ENCODE results near the gene MYH9.

The MYH9 gene

DNA sequence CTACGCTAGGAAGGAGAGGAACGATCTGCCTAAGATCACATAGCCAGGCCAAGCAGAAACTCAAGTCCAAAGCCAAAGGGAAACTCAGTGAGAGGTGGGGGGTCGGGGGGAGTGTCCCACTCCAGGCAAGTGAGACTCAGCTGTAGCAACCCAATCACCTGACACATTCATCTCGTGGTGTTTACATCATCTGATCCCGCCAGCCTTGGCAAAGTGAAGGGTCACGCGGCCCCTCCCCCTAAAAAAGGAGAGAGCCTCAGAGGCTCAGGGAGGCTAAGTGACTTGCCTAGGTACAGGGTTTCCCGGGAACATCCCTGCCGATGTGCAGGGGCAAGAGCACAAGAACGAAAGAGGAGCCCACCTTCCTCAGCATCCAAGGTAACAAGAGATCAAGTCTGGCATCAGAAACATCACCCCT lies 21.5 kb downstream of the MYH9 start:
- no peak for DNase-seq

DNA sequence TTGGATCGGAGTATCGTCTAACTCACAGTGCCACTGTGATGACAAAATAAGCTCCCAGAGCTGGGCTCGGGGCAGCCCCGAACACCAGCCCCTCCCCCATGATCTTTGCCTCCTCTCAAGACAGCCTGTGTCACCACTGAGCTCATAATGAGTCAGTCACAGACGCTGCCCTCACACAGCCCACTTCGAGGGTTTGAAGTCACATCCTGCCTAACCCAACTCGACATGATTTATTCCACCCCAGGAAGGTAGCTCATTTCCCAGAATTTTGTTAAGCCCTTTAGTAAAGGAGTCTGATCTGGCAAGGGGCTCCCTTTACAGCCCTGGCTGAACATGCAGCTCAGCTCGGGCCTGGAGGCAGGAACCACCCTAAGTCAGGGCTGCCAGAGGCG lies 22.8 kb downstream of the MYH9 start:
- DNase-seq: peak; percentile 92

DNA sequence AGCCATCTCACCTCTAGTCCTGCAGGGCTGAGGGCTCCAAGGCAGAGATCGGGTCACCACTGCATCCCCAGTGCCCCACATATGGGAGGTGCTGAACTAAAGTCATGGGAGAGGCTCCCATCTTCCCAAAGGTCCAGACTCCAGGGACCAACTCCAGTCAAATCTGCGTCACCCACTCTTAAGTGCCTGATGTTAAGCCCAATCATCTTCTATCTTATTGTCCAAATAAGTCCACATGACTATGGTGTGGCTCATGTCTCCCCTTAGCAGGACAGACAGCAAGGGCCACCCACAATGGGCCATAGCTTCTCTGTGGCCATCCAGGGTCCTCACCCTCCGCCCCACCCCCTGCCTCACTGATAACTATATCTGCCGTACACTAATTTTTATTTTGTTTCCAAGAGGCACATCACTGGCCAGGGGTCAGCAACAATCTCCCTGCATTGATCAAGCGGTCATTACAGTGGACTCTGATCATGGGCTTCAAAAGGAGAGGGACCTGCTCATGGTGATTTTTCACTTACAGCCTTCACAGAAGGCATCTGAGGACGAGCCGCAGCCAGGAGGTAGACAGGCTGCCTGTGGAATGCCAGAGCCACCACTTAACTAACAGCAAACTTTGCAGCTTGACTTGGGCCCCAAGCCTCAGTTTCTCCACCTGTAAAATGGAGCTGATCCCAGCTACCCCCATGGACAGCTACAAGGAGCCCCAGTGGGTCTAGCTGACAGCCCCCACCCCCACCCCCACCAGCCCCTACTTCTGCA lies 23.3 kb downstream of the MYH9 start:
- DNase-seq: no peak

DNA sequence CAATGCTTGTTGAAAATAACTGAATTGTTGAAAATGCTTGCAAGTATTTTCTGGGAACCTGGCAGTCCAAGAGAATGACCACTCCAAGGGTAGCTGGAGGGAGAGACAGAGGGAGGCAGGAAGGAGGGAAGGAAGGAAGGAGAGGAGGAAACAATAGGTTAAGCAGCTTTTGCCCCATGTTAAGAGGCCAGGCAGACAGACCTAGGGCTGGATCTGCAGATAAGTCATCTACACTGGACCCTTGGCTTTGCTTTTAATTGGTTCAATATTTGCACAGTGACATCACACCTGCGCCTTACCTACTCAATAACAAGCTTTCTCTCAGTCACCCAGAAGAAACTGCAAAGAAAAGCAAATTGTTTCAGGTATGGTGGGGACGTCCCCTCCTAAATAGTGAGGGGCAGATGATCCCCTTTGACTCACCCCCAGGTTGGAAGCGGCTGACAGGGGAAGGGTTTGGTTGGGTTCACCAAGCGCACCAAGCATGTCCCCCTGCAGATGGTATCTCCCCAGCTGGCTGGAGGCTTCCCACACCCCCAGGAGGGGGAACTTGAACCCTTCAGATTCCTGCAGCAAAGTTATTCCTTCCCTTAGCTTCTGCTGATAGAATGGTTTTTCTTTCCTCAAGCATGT lies 24.3 kb downstream of the MYH9 start:
- no peak for DNase-seq

DNA sequence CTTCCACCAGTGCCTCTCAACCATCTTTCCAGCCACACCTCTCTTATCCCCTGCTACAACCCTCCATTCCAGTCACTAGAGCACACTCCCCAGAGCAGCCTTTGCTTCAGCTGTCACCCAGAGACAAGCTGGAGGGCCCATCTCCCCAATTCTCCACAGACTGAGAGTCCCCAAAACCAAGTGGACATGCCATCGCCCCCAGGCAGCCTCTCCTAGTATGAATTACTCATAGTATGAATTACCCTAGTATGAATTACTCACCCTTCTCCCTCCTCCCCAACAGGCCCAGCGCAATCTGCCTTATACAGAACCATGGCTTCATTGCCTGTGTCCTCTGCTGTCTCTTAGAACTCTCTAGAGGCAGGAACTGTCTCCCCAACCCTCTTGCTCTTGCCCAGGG lies 24.8 kb downstream of the MYH9 start:
- no peak for DNase-seq

DNA sequence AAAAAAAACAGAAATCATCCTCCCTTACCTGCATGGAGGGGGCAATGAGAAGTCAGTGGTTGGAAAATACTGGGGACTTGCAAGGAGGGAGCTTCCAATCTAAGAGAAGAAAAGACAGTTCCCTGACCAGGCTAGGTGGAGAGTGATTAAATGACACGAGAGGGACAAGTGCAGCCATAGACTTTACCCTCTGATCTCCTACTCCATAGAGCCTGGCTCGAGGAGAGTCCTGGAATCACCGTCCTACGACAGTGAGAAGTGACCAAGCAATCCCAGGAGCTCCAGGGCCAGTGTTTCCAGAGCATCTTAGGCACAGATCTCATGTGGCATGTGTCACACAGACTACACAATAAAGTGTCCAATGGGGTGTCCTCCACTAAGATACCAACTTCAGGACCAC lies 25.7 kb downstream of the MYH9 start:
- DNase-seq: no peak

DNA sequence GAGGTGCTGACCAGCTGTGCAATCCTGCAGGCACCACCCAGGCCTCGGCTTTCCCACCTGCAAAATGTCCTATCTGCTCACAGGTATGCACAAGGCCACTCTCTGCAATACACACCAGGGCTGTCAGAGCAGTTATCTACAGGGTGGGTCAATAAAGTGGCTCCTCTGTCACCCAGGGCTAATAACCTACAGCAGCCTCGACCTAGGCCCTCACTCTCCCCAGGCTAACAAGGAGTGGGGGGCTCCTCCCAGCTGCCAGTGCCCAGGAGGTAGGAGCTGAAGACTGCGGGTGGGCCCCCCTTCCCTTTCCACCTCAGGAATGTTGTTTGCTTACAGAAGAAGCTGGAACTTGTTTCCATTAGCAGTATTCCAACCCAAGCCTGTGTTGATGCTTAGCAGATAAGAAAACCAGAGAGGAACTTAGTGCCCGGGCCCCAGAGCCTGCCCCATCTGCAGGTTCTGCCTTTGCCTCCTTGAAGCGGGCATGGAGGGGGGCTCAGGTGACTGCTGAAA lies 26.8 kb downstream of the MYH9 start:
- no peak for DNase-seq

DNA sequence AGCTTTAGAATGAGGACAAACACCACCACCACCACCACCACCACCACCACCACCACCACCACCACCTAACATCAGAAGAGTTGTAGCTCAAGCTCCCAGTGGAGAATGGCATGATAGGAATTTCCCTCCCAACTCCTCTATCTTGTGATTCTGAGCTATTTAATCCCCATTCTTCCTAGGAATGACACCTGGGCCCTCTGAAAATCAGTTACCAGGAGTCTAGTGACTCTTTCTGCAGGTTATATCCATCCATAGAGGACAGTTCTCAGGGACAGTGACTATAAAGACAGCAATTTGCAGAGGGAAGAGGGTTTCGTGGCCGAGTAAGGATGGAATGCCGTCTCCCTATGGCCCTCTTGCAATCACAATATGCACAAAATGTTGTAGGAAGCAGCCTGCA lies 27.8 kb downstream of the MYH9 start:
- no peak for DNase-seq

DNA sequence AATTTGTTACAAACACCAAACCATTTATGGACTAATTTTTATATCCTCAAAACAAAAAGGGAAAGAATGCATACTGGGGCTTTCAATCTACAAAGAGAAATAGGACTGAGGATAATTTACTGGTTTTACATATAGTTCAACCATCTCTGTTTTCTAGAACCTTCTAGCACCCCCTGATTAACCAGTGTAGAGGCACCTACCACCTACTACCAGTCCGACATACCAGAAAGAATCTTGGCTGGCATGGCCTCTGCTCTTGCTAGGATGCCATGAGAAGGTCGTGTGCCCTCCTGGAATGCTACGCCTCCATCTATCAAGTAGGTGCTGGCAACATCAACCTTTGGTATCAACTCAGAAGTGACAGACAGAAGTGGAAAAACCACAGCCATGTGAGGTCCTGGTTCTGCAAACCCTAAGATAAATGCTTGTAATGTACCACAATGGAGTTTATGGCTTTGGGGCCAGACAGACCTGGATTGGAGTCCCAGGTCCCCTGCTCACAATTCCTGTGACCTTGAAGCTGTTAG lies 28.2 kb downstream of the MYH9 start:
- DNase-seq: no peak

DNA sequence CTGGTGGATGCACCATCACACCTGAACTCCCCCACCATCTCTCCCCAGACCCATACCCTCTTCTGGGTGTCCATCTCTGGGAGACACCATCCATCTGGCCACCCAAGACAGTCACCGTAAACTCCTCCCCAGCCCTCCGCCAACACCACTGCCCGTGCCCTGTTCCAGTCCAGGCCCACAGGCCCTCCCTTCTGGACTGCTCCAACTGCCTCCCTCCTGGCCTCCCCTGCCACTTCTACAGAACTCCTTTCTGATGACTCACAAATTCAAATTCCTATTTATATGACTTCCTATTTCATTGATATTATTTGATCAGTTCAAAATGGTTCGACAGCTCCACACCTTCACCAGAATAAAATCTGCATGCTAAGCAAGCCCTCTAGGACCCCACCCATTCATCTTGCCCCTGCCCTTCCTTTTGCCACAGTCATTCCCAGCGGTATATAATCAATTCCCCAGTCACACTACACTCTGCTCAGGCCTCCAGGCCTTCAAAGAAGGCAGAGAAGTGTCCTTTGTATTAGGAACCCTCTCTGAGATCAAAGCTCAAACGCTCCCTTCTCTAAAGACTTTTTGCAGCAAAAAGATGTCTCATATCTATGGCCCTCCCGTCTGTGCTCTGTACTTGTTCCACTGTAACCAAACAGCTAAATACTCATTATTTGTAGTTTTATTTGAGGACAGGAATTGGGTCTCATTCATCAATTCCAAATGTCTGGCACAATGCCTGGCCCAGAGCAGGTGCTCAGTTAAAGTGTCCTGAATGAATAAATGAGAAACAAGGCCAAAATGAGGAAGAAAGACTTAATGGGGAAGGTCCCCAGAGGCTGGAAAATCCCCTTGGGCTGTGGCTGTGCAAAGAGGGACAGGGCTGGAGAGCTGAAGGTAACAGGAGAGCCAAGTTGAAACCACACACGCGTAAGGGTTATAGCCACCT lies 29.0 kb downstream of the MYH9 start:
- no peak for DNase-seq

DNA sequence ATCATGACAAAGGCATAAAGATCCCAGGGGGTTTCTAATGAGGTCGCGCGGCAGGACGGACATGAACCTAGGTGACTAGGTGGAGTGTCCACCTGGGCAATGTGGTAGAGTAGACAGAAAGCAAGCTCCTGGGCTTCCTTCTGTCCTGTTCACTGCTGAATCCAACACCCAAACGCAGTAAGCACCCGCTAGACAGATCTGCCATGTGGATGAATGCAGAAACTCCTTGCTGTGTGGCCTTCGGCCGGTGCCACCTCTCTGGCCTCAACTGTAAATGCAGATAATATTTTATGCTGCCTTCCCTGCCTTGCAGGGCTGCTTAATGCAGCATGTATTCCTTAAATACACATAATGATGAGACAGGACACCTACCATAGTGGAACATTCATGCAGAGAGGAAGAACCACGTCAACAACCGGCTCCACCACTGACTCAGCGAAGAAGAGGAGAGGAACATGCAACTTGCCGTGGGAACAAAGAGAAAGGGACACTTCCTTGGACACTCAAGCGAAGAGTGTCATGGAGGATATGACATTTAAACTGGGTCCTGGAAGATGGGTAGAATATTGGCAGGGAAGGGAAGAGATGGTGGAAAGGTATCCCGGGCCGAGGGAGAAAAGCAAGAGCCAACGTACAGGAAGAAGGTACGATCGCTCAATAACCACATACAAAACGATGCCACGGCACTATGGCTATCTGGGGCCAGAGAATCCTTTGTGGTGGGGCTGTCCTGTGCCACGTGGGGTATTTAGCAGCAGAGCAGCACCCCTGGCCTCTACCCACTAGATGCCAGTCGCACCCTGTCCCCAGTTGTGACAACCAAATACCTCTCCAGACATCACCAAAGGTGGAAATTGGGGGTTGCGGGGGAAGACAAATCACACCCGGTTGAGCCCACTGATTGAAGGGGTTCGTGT lies 30.8 kb downstream of the MYH9 start:
- DNase-seq: peak; percentile 72

DNA sequence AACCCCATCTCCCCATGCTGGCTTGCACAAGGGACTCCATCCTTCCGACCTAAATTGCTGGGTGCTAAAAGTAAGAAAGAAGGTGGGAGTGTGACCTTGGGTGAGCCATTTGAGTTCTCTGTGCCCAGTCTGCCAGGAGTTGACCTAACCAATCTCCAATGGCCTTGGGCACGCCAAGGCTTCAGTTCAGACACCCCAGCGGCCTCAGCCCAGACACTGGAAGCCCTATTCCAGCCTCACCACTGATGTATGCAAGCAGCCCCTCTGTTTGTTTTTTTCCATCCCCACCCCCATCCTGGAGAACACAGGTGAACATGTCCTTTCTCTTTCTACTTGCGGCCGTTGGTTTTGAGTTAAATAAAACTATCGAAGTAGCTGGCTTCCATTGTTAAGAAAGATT lies 31.9 kb downstream of the MYH9 start:
- DNase-seq: no peak

DNA sequence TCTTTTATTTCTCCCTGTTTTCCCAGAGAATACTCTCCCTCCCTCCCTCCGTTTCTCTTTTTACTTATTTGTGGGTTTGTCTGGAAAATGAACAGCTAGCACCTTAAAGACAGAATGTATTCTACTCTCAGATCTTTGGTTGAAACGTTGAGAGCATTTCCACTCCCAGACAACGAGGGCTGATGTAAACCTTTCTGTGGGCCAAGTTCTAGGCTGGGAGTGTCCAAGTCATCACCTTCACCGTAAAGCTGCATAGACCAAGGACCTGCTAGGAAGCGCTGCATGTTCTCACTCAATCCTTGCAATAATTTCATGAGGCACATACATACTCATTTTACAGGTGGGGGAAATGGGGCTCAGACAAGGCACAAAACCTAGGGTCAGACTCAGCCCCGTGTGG lies 32.4 kb downstream of the MYH9 start:
- no peak for DNase-seq

DNA sequence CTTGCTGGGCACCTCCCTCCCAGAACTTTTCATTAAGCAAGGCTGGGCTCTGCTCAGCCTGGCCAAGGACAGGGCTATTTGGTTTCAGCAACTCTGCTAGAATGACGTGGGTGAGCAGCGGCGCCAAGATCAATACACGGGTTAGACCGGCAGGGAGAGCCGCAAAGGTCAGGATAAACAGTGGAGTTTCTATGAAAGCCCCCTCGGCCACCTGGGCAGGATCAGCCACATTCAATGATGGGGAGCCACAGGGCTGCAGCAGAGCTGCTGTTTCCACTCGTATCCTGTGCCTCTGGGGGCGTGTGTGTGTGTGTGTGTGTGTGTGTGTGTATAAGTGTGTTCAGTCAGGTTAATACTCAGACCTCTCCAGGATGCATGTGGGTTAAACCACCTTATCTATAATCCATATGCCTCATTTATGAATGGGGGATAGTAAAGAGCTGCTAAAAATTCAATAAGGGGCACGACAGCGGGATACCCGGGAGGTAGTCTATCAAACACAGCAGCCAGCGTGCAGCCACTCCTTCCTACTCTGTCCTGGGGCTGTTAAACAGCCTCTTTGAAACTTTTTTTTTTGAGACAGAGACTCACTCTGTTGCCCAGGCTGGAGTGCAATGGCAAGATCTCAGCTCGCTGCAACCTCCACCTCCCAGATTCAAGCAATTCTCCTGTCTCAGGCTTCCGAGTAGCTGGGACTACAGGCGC lies 34.8 kb downstream of the MYH9 start:
- DNase-seq: peak; percentile 56

DNA sequence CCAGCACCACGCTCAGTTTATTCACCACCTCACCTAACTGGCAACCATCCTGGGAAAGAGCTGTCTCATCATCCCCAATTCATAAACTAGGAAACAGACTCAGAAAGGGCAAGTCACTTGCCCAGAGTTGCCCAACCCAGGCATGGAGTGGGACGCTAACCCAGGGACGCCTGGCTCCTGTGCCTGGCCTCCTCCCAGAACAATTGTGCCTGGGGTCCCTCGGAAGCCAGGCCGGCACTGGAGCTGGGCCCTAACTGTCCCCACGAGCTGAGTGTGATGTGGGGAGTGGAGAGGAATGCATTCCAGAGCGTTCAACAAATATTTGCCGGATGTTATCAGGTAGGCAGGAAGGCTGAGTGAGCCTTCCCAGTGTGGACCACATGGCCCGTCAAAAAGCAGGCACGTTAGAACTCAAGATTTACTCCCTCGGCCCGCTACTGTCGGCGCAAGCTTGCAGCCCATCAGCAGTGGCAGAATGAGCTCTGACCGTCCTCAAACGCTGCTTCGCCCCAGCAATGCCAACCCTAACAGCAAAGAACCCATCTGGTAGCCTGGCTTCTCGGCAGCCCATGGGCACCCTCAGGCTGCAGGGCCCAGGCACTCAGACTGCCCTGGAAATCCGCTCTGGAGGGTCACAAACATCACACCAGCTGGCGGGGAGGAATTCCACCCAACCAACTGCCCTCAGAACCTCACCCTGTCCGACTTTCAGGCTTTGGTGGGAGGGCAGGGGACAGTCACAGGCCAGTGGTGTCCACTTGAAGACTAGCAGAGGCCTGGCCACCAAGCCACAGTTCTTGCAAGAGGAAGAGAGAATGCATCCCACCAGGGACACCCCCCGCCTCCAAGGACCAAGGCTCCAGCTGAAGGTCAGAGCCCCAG lies 35.6 kb downstream of the MYH9 start:
- no peak for DNase-seq

DNA sequence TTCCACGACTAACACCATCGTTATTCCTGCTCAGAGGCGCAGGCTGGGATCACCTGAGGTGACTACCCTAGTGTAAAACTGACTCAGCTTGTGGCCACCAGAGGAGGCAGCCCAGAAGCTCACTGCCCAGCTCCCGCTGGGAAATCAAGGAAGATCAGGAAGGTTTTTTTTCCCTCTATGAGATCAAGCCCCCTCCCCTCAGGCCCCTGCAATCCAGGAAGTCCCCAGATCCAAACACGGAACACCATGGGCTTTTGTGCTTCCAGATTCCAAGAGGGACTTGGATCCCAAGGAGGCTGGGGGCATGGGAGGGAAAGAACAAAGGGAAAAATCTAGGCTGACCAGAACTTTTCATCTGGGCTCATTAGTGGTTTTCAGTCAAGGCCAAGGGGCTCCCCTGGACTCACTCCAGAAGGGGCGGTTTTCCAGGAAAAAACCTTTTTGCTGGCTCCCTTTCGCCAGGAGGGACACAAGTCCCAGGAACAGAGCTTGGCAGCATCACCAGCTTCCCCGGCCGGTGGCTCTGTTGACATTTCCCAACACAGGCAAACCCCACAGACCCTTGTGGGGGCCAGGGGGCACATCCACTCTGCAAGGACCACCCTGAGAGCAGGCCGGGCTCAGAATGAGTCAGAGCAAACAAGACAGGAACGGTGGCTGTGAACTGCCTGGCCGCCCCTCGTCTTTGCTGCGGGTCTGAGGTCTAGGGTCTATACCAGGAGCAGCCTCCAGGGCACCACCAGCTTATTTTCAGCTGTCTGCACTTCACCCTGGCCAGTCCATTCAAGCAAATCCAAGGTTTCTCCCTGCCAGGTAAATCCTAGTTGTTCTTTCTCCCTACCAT lies 36.8 kb downstream of the MYH9 start:
- no peak for DNase-seq

DNA sequence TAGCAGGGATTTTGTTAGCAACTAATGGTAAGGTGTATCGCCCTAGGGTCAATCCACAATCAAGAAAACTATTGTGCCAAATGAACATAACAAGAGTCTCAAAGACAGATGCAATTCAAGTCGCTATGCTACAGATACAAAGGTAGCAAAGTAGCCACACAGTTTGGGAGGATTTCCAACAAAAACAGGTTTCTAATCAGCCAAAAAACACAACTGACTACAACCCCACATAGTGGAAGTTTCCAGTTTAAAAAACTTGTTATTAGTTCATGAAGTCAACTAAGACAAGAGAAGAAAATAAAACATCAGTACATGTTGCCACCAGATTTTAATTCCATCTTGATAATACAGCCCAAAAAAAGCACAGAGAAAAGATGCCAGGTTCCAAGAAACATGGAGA lies 38.0 kb downstream of the MYH9 start:
- DNase-seq: no peak

DNA sequence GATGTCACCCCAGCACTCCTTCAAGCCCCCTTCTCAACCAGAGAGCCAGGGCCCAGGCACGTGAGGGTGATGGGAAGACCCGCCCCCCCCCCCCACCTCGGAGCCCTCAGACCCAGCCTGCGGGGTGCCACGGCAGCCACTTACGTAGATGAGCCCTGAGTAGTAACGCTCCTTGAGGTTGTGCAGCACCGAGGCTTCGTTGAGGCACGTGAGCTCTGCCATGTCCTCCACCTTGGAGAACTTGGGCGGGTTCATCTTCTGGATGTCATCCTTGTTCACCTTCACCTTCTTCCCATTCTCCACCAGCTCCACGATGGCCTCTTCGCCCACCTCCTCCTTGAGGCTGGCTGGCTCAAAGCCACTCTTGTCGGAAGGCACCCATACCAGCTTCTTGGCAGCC lies 39.0 kb downstream of the MYH9 start:
- DNase-seq: no peak

DNA sequence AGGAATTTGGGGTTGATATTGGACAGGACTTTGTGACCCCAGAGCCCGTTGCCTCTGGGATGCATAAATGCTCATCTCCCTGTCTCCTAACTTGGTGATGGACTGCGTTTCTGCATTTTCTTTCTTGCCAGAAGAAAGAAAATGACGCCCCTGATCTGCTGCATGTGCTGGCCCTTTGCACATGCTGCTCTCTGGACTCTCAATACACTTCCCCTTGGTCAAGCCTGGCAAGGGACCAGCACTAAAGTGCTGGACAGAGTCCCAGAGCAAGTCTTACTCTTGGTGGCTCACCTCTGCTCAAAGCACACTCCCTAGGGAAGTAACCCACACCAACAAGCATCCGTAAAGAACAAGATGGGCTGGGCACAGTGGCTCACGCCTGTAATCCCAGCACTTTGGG lies 40.7 kb downstream of the MYH9 start:
- DNase-seq: no peak

All from CD4-positive, alpha-beta T cell treated with Interleukin-10 for 1 hour (primary cell).